Astrocyte of the spinal cord (primary cell): Measurements from ENCODE around the gene CHD9NB.

Experiments
- DNase-seq: peaks from one replicate; pipeline ENCODE4 v3.0.0; 2011; ENCODE audit warnings: low read depth, low spot score
- H3K4me3 ChIP-seq: 2 replicates; pipeline ENCODE4 v1.5.1; 2011; ENCODE audit warnings: low read depth, mild to moderate bottlenecking, low read length, moderate library complexity
- CTCF ChIP-seq: IDR thresholded peaks from 2 replicates; pipeline ENCODE4 v1.5.1; 2012; ENCODE audit warnings: low read depth, mild to moderate bottlenecking, low read length, inconsistent platforms
- in situ Hi-C: cut with HindIII; loops from 2 replicates; pipeline ENCODE4 v1.10.0; 2017; ENCODE audit warnings: low sequenced_read_pairs

CHD9NB gene

DNA sequence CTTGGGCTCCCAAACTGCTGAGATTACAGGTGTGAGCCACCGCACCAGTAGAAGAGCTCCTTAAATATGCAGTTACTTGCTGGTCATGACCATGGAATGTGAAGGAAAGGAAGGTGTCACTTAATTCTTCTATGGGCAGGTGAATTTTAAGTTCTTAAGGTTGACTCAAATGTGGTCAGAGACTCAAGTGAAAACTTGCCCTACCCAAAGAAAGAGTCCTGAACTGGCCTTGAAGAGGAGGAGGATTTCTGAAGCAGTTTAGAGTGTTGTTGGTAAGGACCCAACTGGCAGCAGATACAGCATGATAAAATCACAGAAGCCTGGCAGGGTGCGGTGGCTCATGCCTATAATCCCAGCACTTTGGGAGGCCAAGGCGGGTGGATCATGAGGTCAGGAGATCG, 31.4 kb upstream of the CHD9NB start:
- TF ChIP-seq CTCF = no peak
- no peak overlapping the region for H3K4me3 ChIP-seq
- DNase-seq = no peak
- in situ Hi-C loops = no loop called here

- no peak for DNase-seq
- in situ Hi-C loops = no loop called here
- no peak overlapping the region for H3K4me3 ChIP-seq
- no peak for TF ChIP-seq CTCF
These were observed 30.4 kb upstream of the CHD9NB start for GRCh38 chr16:53083119-53083518.

- in situ Hi-C loops = no loop called here
- no peak for DNase-seq
- no peak for TF ChIP-seq CTCF
- H3K4me3 ChIP-seq = no peak overlapping the region
These were observed 29.8 kb upstream of the CHD9NB start for GRCh38 chr16:53082509-53082908.

DNA sequence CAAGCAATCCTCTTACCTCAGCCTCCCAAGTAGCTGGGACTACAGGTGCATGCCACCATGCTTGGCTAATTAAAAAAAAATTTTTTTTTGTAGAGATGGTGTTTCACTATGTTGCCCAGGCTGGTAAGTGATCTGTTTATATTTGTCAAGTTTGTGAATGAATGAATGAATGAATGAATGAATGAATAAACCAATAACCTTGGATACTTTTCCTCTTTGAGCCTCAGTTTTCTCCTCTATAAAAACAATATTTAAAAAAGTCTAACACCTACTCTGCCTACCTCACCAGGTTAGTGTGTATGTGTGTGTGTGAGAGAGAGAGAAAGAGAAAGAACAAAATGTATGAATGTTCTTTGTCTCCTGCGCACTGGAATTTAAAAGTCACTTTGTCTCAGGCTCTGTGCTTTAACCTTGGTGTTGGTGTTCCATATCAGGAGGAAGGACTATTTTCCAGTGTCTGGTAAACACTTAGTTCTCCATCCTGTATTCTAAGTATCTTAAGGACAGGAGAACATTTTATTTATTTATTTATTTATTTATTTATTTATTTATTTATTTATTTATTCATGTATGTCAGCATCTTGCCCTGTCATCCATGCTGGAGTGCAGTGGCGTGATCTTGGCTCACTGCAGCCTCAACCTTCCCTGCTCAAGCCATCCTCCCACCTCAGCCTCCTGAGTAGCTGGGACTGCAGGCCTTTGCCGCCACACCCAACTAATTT, 29.1 kb upstream of the CHD9NB start:
- in situ Hi-C loops = no loop called here
- no peak for TF ChIP-seq CTCF
- no peak overlapping the region for H3K4me3 ChIP-seq
- no peak for DNase-seq

GRCh38 chr16:53081032-53081424, 28.3 kb upstream of the CHD9NB start:
- H3K4me3 ChIP-seq = no peak overlapping the region
- in situ Hi-C loops = no loop called here
- no peak for TF ChIP-seq CTCF
- DNase-seq = no peak

DNA sequence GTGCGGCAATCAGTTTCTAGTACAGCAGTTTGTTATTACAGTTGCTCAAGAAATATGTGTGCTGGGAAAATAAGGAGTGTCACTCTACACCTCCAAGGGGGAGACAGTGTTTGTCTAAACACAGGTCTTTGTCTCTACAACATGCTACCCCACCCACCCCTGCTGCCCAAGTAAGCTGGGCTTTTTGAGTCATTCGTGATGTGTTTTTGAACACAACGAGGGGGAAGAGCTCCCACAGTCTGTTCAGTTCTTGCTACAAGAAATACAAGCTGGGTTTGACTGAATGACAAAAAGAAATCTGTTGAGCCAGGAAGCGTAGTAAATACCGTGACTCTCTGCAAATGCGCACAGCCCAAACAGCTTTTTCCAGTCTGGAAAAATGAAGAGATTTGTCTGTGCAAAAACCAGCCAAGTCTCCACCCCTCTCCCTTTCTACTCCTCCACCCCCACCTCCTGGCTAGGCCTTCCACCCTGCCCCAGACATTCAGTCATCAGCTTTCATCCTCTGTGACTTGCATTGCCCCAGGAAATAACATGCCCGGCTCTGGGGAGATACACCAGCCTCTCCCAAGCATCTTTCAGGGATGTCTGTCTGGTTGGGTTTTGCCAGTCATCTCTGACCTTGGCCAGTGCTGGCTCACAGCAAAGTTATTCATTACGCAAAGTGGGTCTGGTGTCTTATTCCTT, 27.8 kb upstream of the CHD9NB start:
- DNase-seq = peak; percentile 83
- H3K4me3 ChIP-seq = no peak overlapping the region
- in situ Hi-C loops = no loop called here
- no peak for TF ChIP-seq CTCF
